K562 (cell line): Measurements from ENCODE around the gene TEAD3. TPM values are rescaled to one million over a fixed set of nuclear protein-coding genes. Genes with fewer than 3 reads are reported as not detected.

Experiments
- ARID3B ChIP-seq: fragments of 250-450 bp; sonication (Bioruptor Pico); IDR thresholded peaks from 2 replicates; pipeline ENCODE4 v1.4.0; 2020; ENCODE audit warnings: borderline replicate concordance
- BHLHE40 ChIP-seq: IDR thresholded peaks from 2 replicates; pipeline ENCODE4 v1.6.1; 2011; ENCODE audit warnings: low read length, improper control_type of control experiment
- BRCA1 ChIP-seq, 2 experiments: fragments of 450-650 bp in 1 of 2; sonication (generic) in 1 of 2; formaldehyde crosslinking in 1 of 2; IDR thresholded peaks; 2 replicates each; pipeline versions ENCODE4 v1.5.0 to v1.6.1; 2017 to 2020; ENCODE audit warnings: mild to moderate bottlenecking in 1 of 2, missing genetic modification reagents in 1 of 2
- CCNT2 ChIP-seq: IDR thresholded peaks from 2 replicates; pipeline ENCODE4 v1.6.1; 2011; ENCODE audit warnings: borderline replicate concordance, low read depth, mild to moderate bottlenecking, moderate library complexity, mixed read lengths, low read length; ENCODE audit not compliant: insufficient read length; ENCODE audit errors: extremely low read depth
- ERF ChIP-seq: fragments of 450-650 bp; formaldehyde crosslinking; IDR thresholded peaks from 2 replicates; pipeline ENCODE4 v1.4.0; 2020; ENCODE audit warnings: mild to moderate bottlenecking, mixed read lengths
- GATAD2B ChIP-seq: fragments of 450-650 bp; IDR thresholded peaks from 2 replicates; pipeline ENCODE4 v1.6.1; 2017; ENCODE audit warnings: mild to moderate bottlenecking, borderline replicate concordance
- HDAC1 ChIP-seq, 2 experiments: fragments of 450-650 bp; IDR thresholded peaks; 2 replicates each; pipeline ENCODE4 v1.6.1; 2016 to 2017; ENCODE audit warnings: inconsistent platforms in 1 of 2, mild to moderate bottlenecking in 1 of 2, moderate library complexity in 1 of 2
- KLF13 ChIP-seq: fragments of 450-650 bp; IDR thresholded peaks from 2 replicates; pipeline ENCODE4 v1.6.1; 2016; ENCODE audit warnings: missing genetic modification characterization, low read depth, mild to moderate bottlenecking, missing compliant biosample characterization, moderate library complexity, borderline replicate concordance
- L3MBTL2 ChIP-seq: fragments of 450-650 bp; IDR thresholded peaks from 2 replicates; pipeline ENCODE4 v1.6.1; 2016; ENCODE audit warnings: mild to moderate bottlenecking, moderate library complexity
- MTF1 ChIP-seq: fragments of 250-450 bp; sonication (Bioruptor Pico); IDR thresholded peaks from 2 replicates; pipeline ENCODE4 v1.9.0; 2021; ENCODE audit warnings: moderate library complexity, mild to moderate bottlenecking, inconsistent platforms, borderline replicate concordance
- NBN ChIP-seq: fragments of 450-650 bp; IDR thresholded peaks from 2 replicates; pipeline ENCODE4 v1.6.1; 2016; ENCODE audit warnings: low read depth, mild to moderate bottlenecking
- NFXL1 ChIP-seq: fragments of 450-650 bp; formaldehyde crosslinking; IDR thresholded peaks from 2 replicates; pipeline ENCODE4 v1.4.0; 2021; ENCODE audit warnings: mild to moderate bottlenecking
- NR2C2 ChIP-seq, 2 experiments: fragments of 200-800 bp in 1 of 2; sonication (Bioruptor generic) in 1 of 2; sonication (generic) in 1 of 2; formaldehyde crosslinking in 1 of 2; IDR thresholded peaks; 2 replicates each; pipeline versions ENCODE4 v1.6.1 to v1.8.0; 2016 to 2022; ENCODE audit warnings: mild to moderate bottlenecking in 1 of 2, missing compliant biosample characterization in 1 of 2, missing genetic modification characterization in 1 of 2, missing genetic modification reagents in 1 of 2
- SMARCC2 ChIP-seq: fragments of 450-650 bp; IDR thresholded peaks from 2 replicates; pipeline ENCODE4 v1.6.1; 2017; ENCODE audit warnings: antibody characterized with exemption, moderate library complexity, mild to moderate bottlenecking, low read depth
- ZKSCAN8 ChIP-seq: fragments of 200-800 bp; sonication (Bioruptor generic); IDR thresholded peaks from 2 replicates; pipeline ENCODE4 v1.6.1; 2016; ENCODE audit warnings: missing genetic modification characterization, missing compliant biosample characterization
- ZNF395 ChIP-seq: fragments of 200-800 bp; sonication (Bioruptor generic); IDR thresholded peaks from 2 replicates; pipeline ENCODE4 v1.6.1; 2017; ENCODE audit warnings: missing genetic modification characterization, missing compliant biosample characterization
- polyA plus RNA-seq, 8 experiments: library from polyadenylated mRNA; depleted of rRNA in 4 of 8; stranded (reverse) in 5 of 8; unstranded in 3 of 8; fragments of >200 nt; fragmentation: Nextera tagmentation in 2 of 8; fragmentation: Illumina TruSeq in 1 of 8; extraction: Ambion mirVana in 2 of 8; extraction: Trizol in 1 of 8; gene quantifications; 2 replicates each; pipeline versions ENCODE4 v1.2.1 to v1.2.3, GENCODE V29; 2011 to 2014; ENCODE audit warnings: inconsistent platforms in 1 of 8, missing spikeins in 1 of 8
- total RNA-seq, 7 experiments: library from RNA; depleted of rRNA in 6 of 7; stranded (reverse); fragments of >200 nt in 6 of 7; fragmentation: Illumina TruSeq in 2 of 7; extraction: Trizol in 2 of 7; gene quantifications; 2 replicates each; pipeline versions ENCODE4 v1.2.1 to v1.2.3, GENCODE V29; 2011 to 2021; ENCODE audit warnings: low replicate concordance in 1 of 7

The TEAD3 gene
- total and polyA plus RNA-seq, 9 of the 15 experiments (the other 6 are each of a cell fraction or from before 2014, with no cell fraction given): 0.63 to 13.2 (median 3.3) TPM

DNA sequence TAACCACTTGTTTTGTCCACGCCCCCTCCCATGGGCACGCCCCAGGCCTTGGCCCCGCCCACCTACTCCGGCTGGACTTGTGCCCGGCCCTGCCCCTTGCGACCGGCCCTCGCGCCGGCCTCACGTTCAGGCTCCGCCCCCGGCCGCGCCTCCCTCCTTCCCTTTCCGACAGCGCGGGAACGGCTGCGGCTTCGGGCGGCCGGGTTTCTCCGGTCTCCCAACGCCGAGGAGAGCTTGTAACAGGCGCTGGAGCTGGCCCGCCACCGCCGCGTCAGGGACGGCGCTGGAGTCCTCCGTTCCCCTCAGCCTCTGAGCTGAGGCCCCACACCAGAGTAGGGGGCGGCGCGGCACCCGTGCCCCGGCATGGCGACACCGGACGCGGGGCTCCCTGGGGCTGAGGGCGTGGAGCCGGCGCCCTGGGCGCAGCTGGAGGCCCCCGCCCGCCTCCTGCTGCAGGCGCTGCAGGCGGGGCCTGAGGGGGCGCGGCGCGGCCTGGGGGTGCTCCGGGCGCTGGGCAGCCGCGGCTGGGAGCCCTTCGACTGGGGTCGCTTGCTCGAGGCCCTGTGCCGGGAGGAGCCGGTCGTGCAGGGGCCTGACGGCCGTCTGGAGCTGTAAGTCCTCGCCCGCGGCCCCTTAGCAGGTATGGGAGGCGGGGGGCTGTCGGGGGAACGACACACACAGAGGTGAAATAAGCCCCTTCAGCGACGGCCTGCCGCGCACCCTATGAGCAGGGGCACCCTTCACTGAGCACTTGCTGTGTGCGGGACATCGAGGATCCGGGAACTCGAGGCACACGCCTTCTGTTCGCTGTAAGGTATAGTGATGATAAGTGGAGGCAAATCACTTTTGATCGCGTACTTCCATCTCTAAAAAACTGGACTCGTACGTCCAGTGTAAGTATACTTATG is 44.4 kb downstream of the TEAD3 start, which contains the start of gene FANCE (continued):
- TF ChIP-seq ZNF395 (peak; percentile 92), ZKSCAN8 (CRISPR knock-in tag) (no peak), BRCA1 (IDR thresholded peaks at IDR 0.05) (no peak), BRCA1 (CRISPR knock-in tag; IDR thresholded peaks at IDR 0.05) (0 out of 2 replicates have a peak, but pooled peaks have one; percentile 41), MTF1 (CRISPR knock-in tag) (no peak), SMARCC2 (peak; percentile 37; the same call in 1 of the 2 replicates), GATAD2B (peak; percentile 95), KLF13 (tag) (0 out of 2 replicates have a peak, but pooled peaks have one; percentile 59), BHLHE40 (peak; percentile 88), CCNT2 (peak; percentile 73), ARID3B (CRISPR knock-in tag) (no peak), L3MBTL2 (peak; percentile 97), HDAC1 (IDR thresholded peaks at IDR 0.05) (peak in 1 of 2 experiments; percentile 93; a peak in 2 of 4 replicates), NFXL1 (CRISPR knock-in tag) (no peak), NR2C2 (CRISPR knock-in tag; IDR thresholded peaks at IDR 0.05) (peak; percentile 28; the same call in 1 of the 2 replicates), NR2C2 (tag; IDR thresholded peaks at IDR 0.05) (peak; percentile 44; the same call in 1 of the 2 replicates), ERF (0 out of 2 replicates have a peak, but pooled peaks have one; percentile 68), NBN (0 out of 2 replicates have a peak, but pooled peaks have one; percentile 24)
